HT-29 (cell line): ENCODE measurements around the gene TMSB10. TPM values are rescaled to one million over a fixed set of nuclear protein-coding genes. Genes with fewer than 3 reads are reported as not detected.
"Not testable (repeated sequence)": the region's sequence is repeated elsewhere in the genome, so short reads cannot be mapped to it uniquely, and the experiment has no call there.

ENCODE experiments used
- DNase-seq: peaks from one replicate; pipeline ENCODE4 v3.0.0-alpha.2; 2015; ENCODE audit warnings: low spot score
- total RNA-seq: library from RNA; depleted of rRNA; stranded (reverse); fragments of >200 nt; shearing (Covaris generic); gene quantifications from 2 replicates; pipeline ENCODE4 v1.2.3, GENCODE V29; 2014

TMSB10 gene
- total RNA-seq, 1 experiment from 2014 or later: 4,823 TPM

DNA sequence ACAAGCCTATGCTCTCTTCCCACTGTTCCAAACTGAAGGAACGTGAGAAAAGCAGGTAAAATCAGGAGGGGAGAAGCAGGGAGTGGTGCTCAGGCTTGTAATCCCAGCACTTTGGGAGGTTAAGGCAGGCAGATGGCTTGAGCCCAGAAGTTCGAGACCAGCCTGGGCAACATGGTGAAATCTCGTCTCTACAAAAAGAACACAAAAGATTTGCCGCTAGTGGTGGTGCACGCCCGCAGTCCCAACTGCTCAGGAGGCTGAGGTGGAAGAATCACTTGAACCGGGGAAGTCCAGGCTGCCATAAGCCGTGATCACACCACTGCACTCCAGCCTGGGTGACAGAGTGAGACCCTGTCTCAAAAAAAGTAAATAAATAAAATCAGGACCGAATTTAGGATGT, 1.3 kb upstream of the TMSB10 start:
- DNase-seq: no peak

DNA sequence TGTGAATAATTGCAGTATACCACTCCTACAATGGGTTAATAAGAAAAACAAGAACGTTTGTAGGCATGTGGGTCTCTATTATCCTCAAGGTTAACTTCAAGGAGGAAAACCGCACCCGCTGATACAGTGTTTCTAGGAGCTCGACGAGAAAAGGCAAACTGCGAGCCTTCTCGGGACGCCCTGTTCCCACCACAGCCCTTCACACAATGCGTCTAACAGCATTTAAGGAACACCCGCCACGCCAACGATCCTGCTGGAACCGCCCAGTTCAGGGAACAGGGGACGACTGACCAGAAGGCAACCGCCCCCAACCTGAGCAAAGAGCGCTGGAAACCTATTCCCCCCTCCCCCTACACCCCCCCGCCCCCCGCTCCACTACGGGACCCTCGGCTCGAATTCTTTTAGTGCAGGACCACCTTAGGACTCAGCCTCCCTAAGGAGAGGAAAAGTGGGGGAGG, 710 bp upstream of the TMSB10 start:
- DNase-seq: no peak

- DNase-seq: no peak
These were observed 848 bp downstream of the TMSB10 start for GRCh38 chr2:84906108-84906899.

DNA sequence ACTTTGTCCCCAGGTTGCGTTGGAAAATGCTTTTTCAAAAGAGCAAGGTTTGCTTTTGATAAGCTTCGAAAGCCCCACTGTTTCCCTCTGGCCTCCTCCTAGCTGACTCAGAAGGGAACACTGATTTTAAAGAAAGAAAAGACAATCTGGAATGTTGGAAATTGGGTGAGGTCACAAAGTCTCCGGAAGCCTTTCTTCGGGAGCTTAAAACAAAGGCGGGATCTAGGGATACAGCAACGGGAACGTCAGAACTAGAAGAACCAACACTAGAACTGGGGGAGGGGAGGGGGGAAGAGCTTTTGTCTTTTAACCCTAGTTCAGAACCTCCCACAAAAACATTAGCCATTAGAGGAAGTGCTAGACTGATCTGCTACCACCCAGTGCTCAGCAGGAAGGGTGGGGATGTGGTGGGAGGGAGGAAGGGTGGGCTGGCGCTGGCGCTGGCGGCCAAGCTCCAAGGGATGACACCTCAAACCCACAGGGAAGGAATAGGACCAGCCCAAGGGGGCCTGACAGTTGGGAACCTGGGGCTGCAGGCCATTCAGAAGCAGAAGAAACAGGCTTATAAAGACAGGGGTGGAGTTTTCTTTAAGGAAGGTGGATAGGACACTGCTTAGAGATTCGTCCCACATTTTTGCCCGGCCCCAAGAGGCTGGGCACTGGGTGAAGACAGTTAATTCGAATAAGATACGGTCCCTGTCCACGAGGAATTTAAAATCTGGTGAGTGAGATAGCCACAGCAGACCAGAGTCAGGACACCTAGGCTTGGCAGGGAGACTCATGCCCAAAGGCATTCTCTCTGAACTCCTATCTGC, 1.7 kb downstream of the TMSB10 start:
- peak; percentile 94 for DNase-seq

GRCh38 chr2:84908948-84909713, 3.7 kb downstream of the TMSB10 start:
- DNase-seq: no peak

DNA sequence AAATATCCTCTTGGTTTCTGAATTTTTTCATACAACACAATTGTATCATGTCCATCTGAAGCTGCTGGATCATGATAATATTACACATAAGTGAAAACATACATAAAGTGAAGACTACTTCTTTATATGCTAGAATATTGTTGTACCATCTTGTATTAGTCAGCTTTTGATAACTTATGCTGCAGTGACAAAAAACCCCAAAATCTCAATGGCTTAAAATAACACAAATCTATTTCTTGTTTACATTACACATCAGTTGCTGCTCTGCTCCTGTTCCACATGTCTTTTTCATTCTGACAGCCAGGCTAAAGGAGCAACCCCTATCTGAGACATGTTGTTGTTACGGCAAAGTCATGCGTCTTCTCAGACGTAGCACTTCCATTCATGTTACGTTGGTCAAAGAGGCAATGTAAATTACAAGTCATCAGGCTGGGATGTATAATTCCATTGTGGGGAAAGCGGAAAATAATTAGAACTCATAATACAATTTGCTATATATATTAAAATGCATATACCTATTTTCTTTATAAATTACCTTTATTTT, 5.8 kb downstream of the TMSB10 start:
- DNase-seq: no peak

DNA sequence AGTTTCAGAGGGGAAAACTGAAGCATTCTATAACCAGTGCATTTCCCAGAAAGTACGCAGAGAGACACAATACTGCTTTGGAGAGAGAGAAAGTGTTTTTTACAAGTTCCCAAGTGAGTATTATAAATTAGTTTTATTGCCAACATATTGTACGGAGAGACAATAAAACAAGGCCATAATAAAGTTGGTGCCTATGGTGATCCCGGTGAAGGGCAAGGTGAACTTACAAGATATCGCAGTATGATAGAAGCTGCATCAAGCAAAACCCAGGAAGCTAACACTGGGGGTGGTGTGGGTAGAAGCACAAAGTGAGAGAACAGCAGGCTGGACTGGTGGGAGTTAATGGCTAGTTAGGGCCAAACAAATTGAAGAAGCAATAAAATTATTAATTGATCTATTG, 7.5 kb downstream of the TMSB10 start:
- no peak for DNase-seq

- DNase-seq: no peak
These were observed 8.9 kb downstream of the TMSB10 start for GRCh38 chr2:84914334-84914733.

GRCh38 chr2:84915675-84916074, 10.2 kb downstream of the TMSB10 start:
- not testable (repeated sequence) for DNase-seq

DNA sequence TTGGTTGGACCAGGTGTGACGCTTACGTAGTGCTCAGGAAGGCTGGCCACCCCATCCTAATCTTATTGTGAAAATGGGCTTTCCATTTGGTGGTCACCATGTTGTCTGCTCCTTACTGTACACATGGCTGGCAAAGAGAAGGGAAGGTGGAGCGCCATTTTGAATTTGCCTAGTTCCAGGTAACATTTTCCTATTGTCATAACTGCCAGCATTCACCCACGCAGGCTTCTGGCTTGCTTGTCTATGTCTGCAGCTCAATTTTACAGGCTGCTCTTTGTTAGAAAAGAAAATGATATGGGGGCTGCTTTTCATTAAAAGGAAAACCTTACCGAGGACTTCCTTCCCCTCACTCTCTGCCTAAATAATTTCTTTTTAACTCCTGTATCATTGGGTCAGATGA, 12.4 kb downstream of the TMSB10 start:
- not testable (repeated sequence) for DNase-seq

- DNase-seq: no peak
These were observed 13.0 kb downstream of the TMSB10 start for GRCh38 chr2:84918430-84918829.

GRCh38 chr2:84919885-84920580, 14.6 kb downstream of the TMSB10 start:
- peak; percentile 93 for DNase-seq

DNA sequence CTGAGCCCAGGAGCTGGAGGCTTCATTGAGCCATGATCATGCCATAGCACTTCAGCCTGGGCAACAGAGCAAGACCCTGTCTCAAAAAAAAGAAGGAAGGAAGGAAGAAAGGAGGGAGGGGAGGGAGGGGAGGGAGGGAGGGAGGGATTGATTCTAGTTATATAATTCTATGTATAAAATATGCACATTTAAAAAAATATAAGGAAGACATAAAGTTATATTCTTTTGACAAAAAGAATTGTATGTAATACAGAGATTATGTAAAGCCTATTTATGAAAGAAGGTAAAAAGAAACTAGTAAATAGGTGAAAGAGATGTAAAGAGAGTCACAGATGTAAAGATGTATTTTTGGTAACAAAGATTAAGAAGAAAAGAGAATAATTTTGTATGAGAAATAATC, 17.6 kb downstream of the TMSB10 start:
- DNase-seq: no peak

DNA sequence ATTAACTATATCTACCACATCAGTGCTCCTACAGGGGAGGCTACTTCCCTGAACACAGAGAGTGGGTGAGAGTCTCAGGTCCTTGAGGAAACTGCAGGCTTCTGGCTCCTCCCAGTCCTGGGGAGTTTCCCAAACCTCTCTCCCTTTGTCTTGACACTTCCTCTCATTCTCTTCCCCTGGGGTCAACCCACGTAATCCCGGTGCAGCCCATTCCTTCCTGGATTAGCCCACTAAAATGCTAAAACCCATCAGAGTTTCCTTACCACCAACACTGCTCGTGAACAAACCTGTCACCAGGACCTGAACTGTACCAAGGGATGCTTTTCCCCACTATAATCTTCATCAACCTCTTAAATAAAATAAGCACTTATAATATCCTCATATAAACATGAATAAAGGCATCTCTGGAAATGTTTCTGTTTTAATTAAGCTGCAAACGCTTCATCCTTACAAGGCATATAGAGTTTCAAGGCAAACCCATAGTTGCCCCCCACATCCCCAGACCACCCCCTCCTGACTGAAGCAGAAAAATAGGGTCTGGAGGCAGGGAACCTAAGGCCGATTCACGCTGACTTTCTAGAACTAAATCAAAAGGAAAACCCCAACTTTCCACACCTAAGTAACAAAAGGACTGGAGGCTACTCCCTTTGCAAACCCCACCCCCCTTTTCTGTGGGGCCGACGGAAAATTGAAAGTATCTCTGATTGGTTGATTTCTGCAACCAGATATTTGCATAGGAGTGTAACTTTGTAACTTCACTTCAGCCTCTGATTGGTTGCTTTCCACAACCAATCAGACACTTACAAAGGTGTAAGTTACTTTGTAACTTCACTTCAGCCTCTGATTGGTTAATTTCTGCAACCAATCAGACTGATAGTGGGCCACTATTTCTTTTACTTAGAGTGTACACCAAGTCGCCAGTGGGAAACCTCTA, 19.0 kb downstream of the TMSB10 start:
- peak; percentile 62 for DNase-seq

DNA sequence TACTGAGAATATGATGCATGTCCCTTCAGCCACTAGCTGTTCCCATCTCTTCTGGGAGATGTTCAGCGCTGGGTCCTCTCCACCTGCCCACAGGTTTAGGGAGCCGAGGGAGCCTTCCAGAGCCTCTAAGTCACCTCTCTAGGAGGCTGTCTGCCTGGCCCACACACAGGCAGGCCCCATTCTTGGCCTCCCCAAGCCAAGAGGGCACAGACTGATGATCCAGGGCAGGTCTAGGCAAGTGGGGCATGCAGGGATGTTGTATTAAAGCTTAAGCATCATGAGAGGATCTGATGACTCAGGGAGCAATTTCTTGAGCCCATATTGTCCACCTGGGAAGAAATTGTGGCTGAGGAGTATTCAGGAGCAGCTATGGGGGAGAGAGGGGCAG, 19.9 kb downstream of the TMSB10 start:
- no peak for DNase-seq

DNA sequence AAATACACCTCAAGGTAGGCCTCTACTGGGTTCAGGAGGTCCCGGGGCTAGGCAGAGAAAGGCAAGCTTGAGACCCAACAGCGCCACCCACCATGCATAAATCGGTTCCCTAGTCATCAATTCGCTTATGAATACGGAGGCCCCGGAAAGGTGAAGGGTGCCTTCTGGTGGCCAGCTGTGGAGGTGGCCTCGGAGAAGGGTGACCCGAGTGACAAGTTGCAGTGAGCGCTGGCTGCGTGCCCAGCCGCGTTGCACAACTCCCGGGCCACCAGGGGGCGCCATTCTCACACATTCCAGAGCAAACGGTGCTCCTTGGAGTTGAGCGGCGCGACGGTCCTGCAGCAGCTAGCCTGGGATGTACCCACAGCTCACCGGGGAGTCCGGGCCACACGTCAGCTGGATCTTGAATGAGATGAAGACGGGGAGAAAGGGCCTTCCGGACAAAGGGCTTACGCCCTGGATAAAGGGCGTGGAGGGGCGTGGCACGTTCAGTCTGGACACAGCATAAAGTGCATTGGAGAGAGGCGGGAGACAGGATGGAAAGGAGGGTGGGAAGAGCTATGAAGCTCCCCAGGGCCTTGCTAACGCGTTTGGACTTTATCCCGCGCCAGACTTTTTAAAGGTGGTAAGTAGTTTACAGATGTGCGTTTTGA, 20.4 kb downstream of the TMSB10 start:
- peak; percentile 99 for DNase-seq

- DNase-seq: no peak
These were observed 21.8 kb downstream of the TMSB10 start for GRCh38 chr2:84927275-84927627.

GRCh38 chr2:84931384-84931821, 25.9 kb downstream of the TMSB10 start:
- no peak for DNase-seq

DNA sequence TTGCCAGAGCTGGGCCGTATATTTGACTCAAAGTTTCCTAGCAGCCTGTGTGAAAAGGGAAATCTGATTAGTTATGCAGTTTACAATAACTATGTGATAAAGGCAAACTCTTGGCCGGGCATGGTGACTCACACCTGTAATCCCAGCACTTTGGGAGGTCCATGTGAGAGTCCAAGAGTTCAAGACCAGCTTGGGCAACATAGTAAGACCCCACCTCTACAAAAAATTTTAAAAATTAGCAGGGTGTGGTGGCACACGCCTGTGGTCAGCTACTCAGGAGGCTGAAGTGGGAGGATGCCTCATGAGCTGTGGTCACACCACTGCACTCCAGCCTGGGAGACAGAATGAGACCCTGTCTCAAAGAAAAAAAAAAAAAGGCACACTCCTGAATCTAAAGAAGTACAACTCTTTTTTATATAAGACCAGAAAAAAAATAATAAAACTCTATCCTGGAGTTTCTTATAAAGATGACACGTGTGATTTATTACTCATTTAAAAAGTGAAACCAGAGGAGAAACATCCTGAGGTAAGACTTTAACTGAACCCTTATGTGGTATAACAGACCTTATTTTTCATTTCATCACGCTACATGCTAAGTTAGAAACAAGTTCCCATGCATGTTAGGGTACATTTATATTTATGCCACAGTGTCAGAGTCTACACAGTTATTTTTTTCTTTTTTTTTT, 32.9 kb downstream of the TMSB10 start:
- DNase-seq: no peak
